HEK293 (cell line): ENCODE results near the gene LKAAEAR1.

Experiments
- CTCF ChIA-PET: fragments of 350-600 bp; formaldehyde crosslinking; extraction: SDS; loops from one replicate; lab custom pipeline; 2021; ENCODE audit warnings: antibody characterized with exemption; lab: Yijun Ruan, JAX
- POLR2A ChIA-PET: fragments of 300-600 bp; formaldehyde crosslinking; extraction: SDS; loops from one replicate; lab custom pipeline; 2020; ENCODE audit warnings: antibody characterized with exemption, inconsistent platforms; lab: Yijun Ruan, JAX
- H3K27ac ChIP-seq: fragments of 200-500 bp; sonication (Bioruptor generic); 2 replicates; pipeline ENCODE4 v1.5.1; 2014; ENCODE audit warnings: low read depth, low read length, control low read depth, inconsistent platforms; ENCODE audit errors: extremely low read depth
- H3K36me3 ChIP-seq, 2 experiments: fragments of 200-500 bp in 1 of 2; sonication (Bioruptor generic) in 1 of 2; 1 replicate in 1 of 2; 2 replicates in 1 of 2; pipeline ENCODE4 v1.5.1; 2014 to 2017; ENCODE audit warnings: inconsistent platforms in 2 of 2, low read length in 2 of 2; ENCODE audit not compliant: control insufficient read depth in 2 of 2, insufficient read depth in 1 of 2
- H3K4me1 ChIP-seq: fragments of 200-500 bp; sonication (Bioruptor generic); 2 replicates; pipeline ENCODE4 v1.5.1; 2014; ENCODE audit warnings: mild to moderate bottlenecking, low read length, inconsistent platforms; ENCODE audit not compliant: control insufficient read depth, insufficient read depth
- H3K4me3 ChIP-seq: 2 replicates; pipeline ENCODE4 v1.5.1; 2011; ENCODE audit warnings: low read depth, mild to moderate bottlenecking, control low read depth, low read length, moderate library complexity
- H3K9me3 ChIP-seq: fragments of 200-500 bp; sonication (Bioruptor generic); 2 replicates; pipeline ENCODE4 v1.5.1; 2014; ENCODE audit warnings: low read depth, low read length, inconsistent platforms; ENCODE audit not compliant: control insufficient read depth, insufficient read depth
- BCL11B ChIP-seq: fragments of 450-650 bp; formaldehyde crosslinking; IDR thresholded peaks from 2 replicates; pipeline ENCODE4 v1.5.1; 2016; ENCODE audit warnings: low read depth, missing biosample characterization, missing genetic modification characterization
- HOXD13 ChIP-seq: sonication (generic); formaldehyde crosslinking; IDR thresholded peaks from 2 replicates; pipeline ENCODE4 v1.8.0; 2022; ENCODE audit warnings: missing genetic modification reagents, borderline replicate concordance
- KLF17 ChIP-seq: fragments of 450-650 bp; formaldehyde crosslinking; IDR thresholded peaks from 2 replicates; pipeline ENCODE4 v1.5.1; 2016; ENCODE audit warnings: missing biosample characterization, missing genetic modification characterization
- OSR2 ChIP-seq: fragments of 450-650 bp; formaldehyde crosslinking; IDR thresholded peaks from 2 replicates; pipeline ENCODE4 v1.5.1; 2016; ENCODE audit warnings: missing biosample characterization, missing genetic modification characterization
- TCF7L2 ChIP-seq: IDR thresholded peaks from 2 replicates; pipeline ENCODE4 v1.6.1; 2011; ENCODE audit warnings: low read depth, mild to moderate bottlenecking, inconsistent platforms, low read length, moderate library complexity, borderline replicate concordance
- TRIM28 ChIP-seq: IDR thresholded peaks from 2 replicates; pipeline ENCODE4 v1.6.1; 2011; ENCODE audit warnings: low read length, control low read depth, borderline replicate concordance
- WT1 ChIP-seq: fragments of 450-650 bp; formaldehyde crosslinking; IDR thresholded peaks from 2 replicates; pipeline ENCODE4 v1.5.1; 2016; ENCODE audit warnings: missing biosample characterization, missing genetic modification characterization
- ZBTB17 ChIP-seq: fragments of 450-650 bp; formaldehyde crosslinking; IDR thresholded peaks from 2 replicates; pipeline ENCODE4 v1.5.1; 2016; ENCODE audit warnings: missing biosample characterization, missing genetic modification characterization
- ZIC2 ChIP-seq: fragments of 450-650 bp; formaldehyde crosslinking; IDR thresholded peaks from 2 replicates; pipeline ENCODE4 v1.5.1; 2016; ENCODE audit warnings: missing biosample characterization, missing genetic modification characterization
- ZNF114 ChIP-seq: fragments of 450-650 bp; formaldehyde crosslinking; IDR thresholded peaks from 2 replicates; pipeline ENCODE4 v1.5.0; 2017; ENCODE audit warnings: missing biosample characterization, missing genetic modification characterization
- ZNF18 ChIP-seq: fragments of 450-650 bp; formaldehyde crosslinking; IDR thresholded peaks from 2 replicates; pipeline ENCODE4 v1.5.1; 2016; ENCODE audit warnings: missing biosample characterization, missing genetic modification characterization
- ZNF335 ChIP-seq: fragments of 450-650 bp; formaldehyde crosslinking; conservative IDR thresholded peaks from 2 replicates; pipeline ENCODE4 v1.5.1; 2016; ENCODE audit warnings: missing biosample characterization, missing genetic modification characterization
- ZNF341 ChIP-seq: fragments of 450-650 bp; formaldehyde crosslinking; IDR thresholded peaks from 2 replicates; pipeline ENCODE4; 2016; ENCODE audit warnings: low read depth, missing biosample characterization, missing genetic modification characterization
- ZNF37A ChIP-seq: fragments of 450-650 bp; IDR thresholded peaks from 2 replicates; pipeline ENCODE4 v1.5.1; 2018; ENCODE audit warnings: missing biosample characterization, missing genetic modification characterization
- ZNF600 ChIP-seq: fragments of 450-650 bp; formaldehyde crosslinking; IDR thresholded peaks from 2 replicates; pipeline ENCODE4 v1.5.1; 2016; ENCODE audit warnings: missing biosample characterization, missing genetic modification characterization
- ZNF610 ChIP-seq: fragments of 450-650 bp; formaldehyde crosslinking; IDR thresholded peaks from 2 replicates; pipeline ENCODE4 v1.5.1; 2016; ENCODE audit warnings: missing biosample characterization, missing genetic modification characterization, borderline replicate concordance
- ZSCAN23 ChIP-seq: fragments of 450-650 bp; formaldehyde crosslinking; IDR thresholded peaks from 2 replicates; pipeline ENCODE4 v1.5.1; 2016; ENCODE audit warnings: missing biosample characterization, missing genetic modification characterization
- TF ChIP-seq, protein P1 (sequence below): fragments of 450-650 bp; formaldehyde crosslinking; IDR thresholded peaks from 2 replicates; pipeline ENCODE4 v1.5.1; 2016; ENCODE audit warnings: missing biosample characterization, missing genetic modification characterization
- TF ChIP-seq, protein P2 (sequence below): fragments of 450-650 bp; formaldehyde crosslinking; IDR thresholded peaks from 2 replicates; pipeline ENCODE4 v1.5.1; 2017; ENCODE audit warnings: missing biosample characterization, missing genetic modification characterization

Gene LKAAEAR1

DNA sequence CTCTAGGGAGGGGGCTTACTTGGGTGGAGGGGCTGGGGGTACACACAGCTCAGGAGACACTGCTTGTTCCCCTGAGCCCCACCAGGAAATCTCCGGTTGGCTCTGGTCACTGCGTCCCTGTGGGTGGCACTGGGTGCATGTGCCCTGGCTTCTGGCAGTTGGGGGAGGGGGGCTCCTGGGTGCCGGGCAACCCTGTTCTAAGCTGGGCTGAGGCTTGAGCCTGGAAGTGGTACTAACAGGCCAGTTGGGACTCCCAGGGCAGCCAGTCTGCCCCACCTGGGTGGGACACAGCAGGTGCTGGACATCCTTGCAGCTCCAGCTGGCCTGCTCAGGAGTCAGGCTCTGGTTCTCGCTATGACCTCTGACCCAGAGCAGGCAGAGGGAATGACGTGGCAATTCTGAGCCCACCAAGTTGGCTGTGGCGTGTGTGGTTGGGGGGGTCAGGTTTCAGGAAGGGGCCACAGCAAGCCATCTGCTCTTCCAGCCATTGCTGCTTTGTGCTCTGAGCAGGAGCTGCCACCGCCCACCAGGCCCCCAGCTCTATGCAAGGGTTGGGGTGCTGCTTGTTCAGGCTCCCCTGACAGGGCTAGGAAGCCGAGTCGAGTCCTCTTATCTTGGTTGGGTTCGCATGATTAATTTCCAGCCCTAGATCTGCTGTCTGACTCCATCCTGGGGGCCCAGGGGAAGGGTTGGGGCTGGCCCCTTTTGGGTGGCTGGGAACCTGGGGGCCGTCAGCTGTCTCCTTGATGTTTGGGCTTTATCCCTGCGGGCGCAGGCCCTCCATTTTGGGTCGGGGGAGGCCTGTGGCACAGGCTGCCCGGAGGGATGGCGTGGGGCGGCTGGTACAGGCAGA, 47.6 kb downstream of the LKAAEAR1 start:
- TF ChIP-seq ZNF610 (tag by site-specific recombination) (no peak), ZIC2 (0 out of 2 replicates have a peak, but pooled peaks have one; percentile 16), ZNF341 (tag by site-specific recombination) (peak; percentile 13; the same call in 1 of the 2 replicates)
- TF ChIP-seq, all 188 proteins: peak for 2
- Histone ChIP-seq H3K4me1 (peaks cover 7% of the 10 kb centered on the region; the same call in 1 of the 2 replicates), H3K9me3 (no peaks in the 10 kb centered on the region), H3K36me3 (peaks cover 0 to 36% of the 10 kb centered on the region in 2 experiments; a peak in 2 of 3 replicates), H3K4me3 (no peak overlapping the region), H3K27ac (no peak overlapping the region)
- ChIA-PET POLR2A (no interaction called here), CTCF (interaction anchor here (0.7 to 2.1 kb wide), 5 partner anchors 16 to 188 kb away, joined by 3 to 6 read pairs (median 4); partner anchors contain the start of gene PRPF6)

DNA sequence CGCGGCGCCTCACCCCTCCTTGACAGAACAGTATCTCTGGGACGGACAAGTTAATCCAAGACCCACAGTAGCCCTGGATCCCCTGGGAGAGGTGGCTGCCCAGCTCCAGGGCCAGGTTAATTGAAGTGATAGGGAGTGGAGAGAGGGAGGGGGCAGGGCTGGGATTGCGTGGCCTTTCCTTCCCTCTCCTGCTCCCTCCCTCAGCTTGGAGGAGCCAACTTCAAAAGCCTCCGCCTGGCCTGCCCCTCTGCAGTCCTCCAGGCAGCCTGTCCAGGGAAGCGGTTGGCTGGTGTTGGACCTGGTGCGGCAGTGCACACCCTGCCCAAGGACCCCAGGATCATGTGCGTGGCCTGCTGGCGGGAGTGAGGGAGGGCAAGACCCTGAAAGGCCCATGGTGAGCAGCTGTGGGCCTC, 48.3 kb downstream of the LKAAEAR1 start, which contains the start of gene C20orf204:
TSS of gene C20orf204 (plus strand) at position 250 of the 413 bp plus-strand sequence. CDS start at position 392, 142 bp downstream.
- Histone ChIP-seq H3K4me1 (peaks cover 9% of the 10 kb centered on the region), H3K4me3 (no peak within 1 kb of the TSS), H3K36me3 (peaks cover 0 to 40% of the 10 kb centered on the region in 2 experiments; a peak in 2 of 3 replicates), H3K27ac (no peak within 1 kb of the TSS), H3K9me3 (no peaks in the 10 kb centered on the region)
- ChIA-PET CTCF (interaction anchor here (1.6 to 2.1 kb wide), 2 partner anchors 19 to 55 kb away, joined by 4 to 6 read pairs; partner anchors contain the start of gene PRPF6), POLR2A (no interaction called here)
- TF ChIP-seq ZBTB17 = peak; percentile 36
- peak; percentile 23; the same call in 1 of the 2 replicates for TF ChIP-seq ZNF341 (tag by site-specific recombination)
- TF ChIP-seq, protein P1, sequence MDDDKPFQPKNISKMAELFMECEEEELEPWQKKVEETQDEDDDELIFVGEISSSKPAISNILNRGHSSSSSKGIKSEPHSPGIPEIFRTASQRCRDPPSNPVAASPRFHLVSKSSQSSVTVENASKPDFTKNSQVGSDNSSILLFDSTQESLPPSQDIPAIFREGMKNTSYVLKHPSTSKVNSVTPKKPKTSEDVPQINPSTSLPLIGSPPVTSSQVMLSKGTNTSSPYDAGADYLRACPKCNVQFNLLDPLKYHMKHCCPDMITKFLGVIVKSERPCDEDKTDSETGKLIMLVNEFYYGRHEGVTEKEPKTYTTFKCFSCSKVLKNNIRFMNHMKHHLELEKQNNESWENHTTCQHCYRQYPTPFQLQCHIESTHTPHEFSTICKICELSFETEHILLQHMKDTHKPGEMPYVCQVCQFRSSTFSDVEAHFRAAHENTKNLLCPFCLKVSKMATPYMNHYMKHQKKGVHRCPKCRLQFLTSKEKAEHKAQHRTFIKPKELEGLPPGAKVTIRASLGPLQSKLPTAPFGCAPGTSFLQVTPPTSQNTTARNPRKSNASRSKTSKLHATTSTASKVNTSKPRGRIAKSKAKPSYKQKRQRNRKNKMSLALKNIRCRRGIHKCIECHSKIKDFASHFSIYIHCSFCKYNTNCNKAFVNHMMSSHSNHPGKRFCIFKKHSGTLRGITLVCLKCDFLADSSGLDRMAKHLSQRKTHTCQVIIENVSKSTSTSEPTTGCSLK = no peak
- TF ChIP-seq ZNF335 (tag by site-specific recombination) = no peak
- peak; percentile 65 for TF ChIP-seq OSR2 (tag by site-specific recombination)
- TF ChIP-seq ZNF18 (tag by site-specific recombination) = no peak
- peak; percentile 69; the same call in 1 of the 2 replicates for TF ChIP-seq TCF7L2
- no peak for TF ChIP-seq ZNF114 (tag by site-specific recombination)
- no peak for TF ChIP-seq ZNF37A (tag by site-specific recombination)
- no peak for TF ChIP-seq TRIM28
- TF ChIP-seq BCL11B = no peak
- TF ChIP-seq KLF17 (tag by site-specific recombination) = peak; percentile 89
- TF ChIP-seq HOXD13 (CRISPR knock-in tag) = no peak
- TF ChIP-seq ZNF600 (tag by site-specific recombination) = peak; percentile 77
- peak; percentile 37; the same call in 1 of the 2 replicates for TF ChIP-seq WT1
- TF ChIP-seq, protein P2, sequence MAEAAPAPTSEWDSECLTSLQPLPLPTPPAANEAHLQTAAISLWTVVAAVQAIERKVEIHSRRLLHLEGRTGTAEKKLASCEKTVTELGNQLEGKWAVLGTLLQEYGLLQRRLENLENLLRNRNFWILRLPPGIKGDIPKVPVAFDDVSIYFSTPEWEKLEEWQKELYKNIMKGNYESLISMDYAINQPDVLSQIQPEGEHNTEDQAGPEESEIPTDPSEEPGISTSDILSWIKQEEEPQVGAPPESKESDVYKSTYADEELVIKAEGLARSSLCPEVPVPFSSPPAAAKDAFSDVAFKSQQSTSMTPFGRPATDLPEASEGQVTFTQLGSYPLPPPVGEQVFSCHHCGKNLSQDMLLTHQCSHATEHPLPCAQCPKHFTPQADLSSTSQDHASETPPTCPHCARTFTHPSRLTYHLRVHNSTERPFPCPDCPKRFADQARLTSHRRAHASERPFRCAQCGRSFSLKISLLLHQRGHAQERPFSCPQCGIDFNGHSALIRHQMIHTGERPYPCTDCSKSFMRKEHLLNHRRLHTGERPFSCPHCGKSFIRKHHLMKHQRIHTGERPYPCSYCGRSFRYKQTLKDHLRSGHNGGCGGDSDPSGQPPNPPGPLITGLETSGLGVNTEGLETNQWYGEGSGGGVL (tag by site-specific recombination) = 0 out of 2 replicates have a peak, but pooled peaks have one; percentile 22
- no peak for TF ChIP-seq ZSCAN23
